SU-DHL-6 (cell line): Measurements from ENCODE around the gene SMAD3.

ENCODE experiments used
- H2AFZ ChIP-seq: fragments of 200-600 bp; sonication (generic); 2 replicates; pipeline ENCODE4 v1.6.1; 2014; ENCODE audit warnings: low read depth, mild to moderate bottlenecking, moderate library complexity, mixed read lengths, antibody characterized with exemption, low read length; ENCODE audit not compliant: severe bottlenecking
- H3F3A ChIP-seq: fragments of 200-600 bp; shearing (Covaris generic); 2 replicates; pipeline ENCODE4 v1.6.0; 2016; ENCODE audit warnings: antibody characterized with exemption, mild to moderate bottlenecking; ENCODE audit not compliant: insufficient read depth
- H3K27ac ChIP-seq: fragments of 200-600 bp; sonication (generic); 2 replicates; pipeline ENCODE4 v1.5.1; 2016; ENCODE audit warnings: low read depth, mild to moderate bottlenecking, low read length, moderate library complexity, mixed read lengths
- H3K27me3 ChIP-seq: fragments of 200-600 bp; sonication (generic), shearing (Covaris generic); 2 replicates; pipeline ENCODE4 v1.6.0; 2014; ENCODE audit warnings: mild to moderate bottlenecking, low read length
- H3K36me3 ChIP-seq: fragments of 200-600 bp; sonication (generic); 2 replicates; pipeline ENCODE4 v1.6.1; 2014; ENCODE audit warnings: mild to moderate bottlenecking, low read length, mixed read lengths
- H3K4me2 ChIP-seq: fragments of 300-600, 200-600 bp; shearing (Covaris generic), sonication (generic); 2 replicates; pipeline ENCODE4 v1.6.0; 2014; ENCODE audit warnings: low read length, low read depth, mild to moderate bottlenecking; ENCODE audit not compliant: poor library complexity, severe bottlenecking
- H3K4me3 ChIP-seq: fragments of 200-600 bp; sonication (generic); 2 replicates; pipeline ENCODE4 v1.5.1; 2014; ENCODE audit warnings: antibody characterized with exemption, low read length, mild to moderate bottlenecking, mixed read lengths; ENCODE audit not compliant: insufficient read depth, poor library complexity, severe bottlenecking
- H3K79me2 ChIP-seq: fragments of 200-600 bp; sonication (generic); 2 replicates; pipeline ENCODE4 v1.6.1; 2014; ENCODE audit warnings: mild to moderate bottlenecking, low read length, moderate library complexity; ENCODE audit not compliant: insufficient read depth
- H3K9ac ChIP-seq: fragments of 200-600 bp; sonication (generic); 2 replicates; pipeline ENCODE4 v1.7.0; 2014; ENCODE audit warnings: mild to moderate bottlenecking, low read length
- H3K9me2 ChIP-seq: fragments of 200-600 bp; sonication (generic); replicated peaks from 2 replicates; pipeline ENCODE4 v1.6.1; 2014; ENCODE audit warnings: low read length; ENCODE audit not compliant: insufficient read depth
- H3K9me3 ChIP-seq: fragments of 200-600 bp; sonication (generic); 2 replicates; pipeline ENCODE4 v1.6.1; 2014; ENCODE audit warnings: low read length, mixed read lengths; ENCODE audit not compliant: insufficient read depth
- H4K20me1 ChIP-seq: fragments of 200-600 bp; sonication (generic); 2 replicates; pipeline ENCODE4 v1.6.1; 2014; ENCODE audit warnings: low read depth, mild to moderate bottlenecking, antibody characterized with exemption, low read length, moderate library complexity, mixed read lengths
- EZH2phosphoT487 ChIP-seq: fragments of 200-600 bp; sonication (generic), shearing (Covaris generic); conservative IDR thresholded peaks from 2 replicates; pipeline ENCODE4 v1.6.1; 2018; ENCODE audit warnings: mild to moderate bottlenecking, antibody characterized with exemption, low read length, moderate library complexity, mixed read lengths
- TF ChIP-seq, protein P1 (sequence below): fragments of 200-600 bp; sonication (generic); IDR thresholded peaks from one replicate; pipeline ENCODE4 v1.5.1; 2017; ENCODE audit warnings: antibody characterized with exemption, mild to moderate bottlenecking, low read length, moderate library complexity; ENCODE audit not compliant: insufficient read depth, poor library complexity, severe bottlenecking

SMAD3 gene

DNA sequence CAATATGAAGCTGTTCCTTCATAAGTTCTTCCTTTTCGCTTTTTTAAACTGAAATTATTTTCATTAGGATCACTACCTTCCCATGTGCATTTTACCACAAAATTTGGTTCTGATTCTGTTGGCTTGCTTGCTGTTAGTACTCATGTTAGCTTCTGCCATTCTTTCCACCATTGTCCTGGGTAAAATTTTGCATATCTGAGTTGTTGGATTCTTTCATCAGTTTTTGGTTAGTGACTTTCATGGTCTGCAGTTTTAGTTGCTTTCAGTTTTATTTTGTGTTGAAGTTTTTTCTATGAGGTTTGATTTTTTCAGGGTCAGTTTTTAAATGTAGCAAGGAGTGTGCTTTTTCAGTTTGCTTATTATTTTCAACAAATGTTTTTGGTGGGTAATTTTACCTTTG lies 71.9 kb downstream of the SMAD3 start:
- no peak overlapping the region for H3K4me2 ChIP-seq
- no peak overlapping the region for H3K4me3 ChIP-seq
- peaks cover 40% of the 10 kb centered on the region for H3K79me2 ChIP-seq
- no peaks in the 10 kb centered on the region for H3K9me3 ChIP-seq
- H3K27me3 ChIP-seq = no peaks in the 10 kb centered on the region
- H3F3A ChIP-seq = no peaks in the 10 kb centered on the region
- H4K20me1 ChIP-seq = no peaks in the 10 kb centered on the region
- no peak overlapping the region for H2AFZ ChIP-seq
- no peaks in the 10 kb centered on the region for H3K36me3 ChIP-seq
- no peak overlapping the region for H3K9ac ChIP-seq
- no peaks in the 10 kb centered on the region for H3K9me2 ChIP-seq
- TF ChIP-seq, protein P1, sequence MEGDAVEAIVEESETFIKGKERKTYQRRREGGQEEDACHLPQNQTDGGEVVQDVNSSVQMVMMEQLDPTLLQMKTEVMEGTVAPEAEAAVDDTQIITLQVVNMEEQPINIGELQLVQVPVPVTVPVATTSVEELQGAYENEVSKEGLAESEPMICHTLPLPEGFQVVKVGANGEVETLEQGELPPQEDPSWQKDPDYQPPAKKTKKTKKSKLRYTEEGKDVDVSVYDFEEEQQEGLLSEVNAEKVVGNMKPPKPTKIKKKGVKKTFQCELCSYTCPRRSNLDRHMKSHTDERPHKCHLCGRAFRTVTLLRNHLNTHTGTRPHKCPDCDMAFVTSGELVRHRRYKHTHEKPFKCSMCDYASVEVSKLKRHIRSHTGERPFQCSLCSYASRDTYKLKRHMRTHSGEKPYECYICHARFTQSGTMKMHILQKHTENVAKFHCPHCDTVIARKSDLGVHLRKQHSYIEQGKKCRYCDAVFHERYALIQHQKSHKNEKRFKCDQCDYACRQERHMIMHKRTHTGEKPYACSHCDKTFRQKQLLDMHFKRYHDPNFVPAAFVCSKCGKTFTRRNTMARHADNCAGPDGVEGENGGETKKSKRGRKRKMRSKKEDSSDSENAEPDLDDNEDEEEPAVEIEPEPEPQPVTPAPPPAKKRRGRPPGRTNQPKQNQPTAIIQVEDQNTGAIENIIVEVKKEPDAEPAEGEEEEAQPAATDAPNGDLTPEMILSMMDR = no peak
- TF ChIP-seq EZH2phosphoT487 = no peak
- H3K27ac ChIP-seq = no peak overlapping the region

DNA sequence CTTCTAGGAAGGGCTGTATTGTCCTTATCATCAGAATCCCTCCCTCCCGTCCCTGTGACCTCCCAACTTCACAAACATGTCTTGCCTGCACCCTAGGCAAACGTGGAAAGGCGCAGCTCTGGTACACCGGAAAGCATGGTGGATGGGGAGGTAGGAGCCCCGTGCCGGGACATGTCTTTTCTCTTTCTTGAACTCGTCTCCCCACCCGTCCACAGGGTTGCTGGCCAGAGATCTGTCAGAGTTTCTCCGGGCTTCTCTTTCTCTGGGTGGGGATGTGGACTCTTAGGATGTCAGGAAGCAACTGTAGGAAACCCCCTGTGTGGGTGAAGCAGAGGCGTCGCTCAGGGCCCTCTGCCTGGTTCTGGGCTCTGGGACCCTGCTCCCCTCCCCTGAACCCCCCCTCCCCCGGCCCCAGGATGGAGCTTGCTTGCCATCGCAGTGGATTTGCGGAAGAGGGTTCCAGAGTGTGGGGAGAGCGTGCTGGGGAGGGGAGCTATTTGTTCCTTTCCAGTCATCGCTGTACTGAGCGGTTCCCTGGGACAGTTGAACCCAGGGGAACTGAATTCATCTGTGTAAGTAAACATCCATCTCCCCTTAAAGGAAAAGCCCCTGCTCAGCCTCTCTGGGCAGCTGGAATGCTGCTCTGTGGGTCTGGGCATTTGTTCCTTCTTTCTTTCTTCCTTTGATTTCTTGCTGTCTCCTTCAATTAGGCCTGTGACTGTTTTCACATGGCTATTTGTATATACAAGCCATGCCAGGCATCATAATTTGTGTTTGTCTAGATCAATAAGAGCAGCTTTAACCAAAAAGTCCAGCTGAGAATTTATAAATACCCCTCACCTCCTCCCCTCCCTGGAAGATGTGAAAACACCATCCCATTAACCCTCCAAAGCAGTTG lies 72.8 kb downstream of the SMAD3 start:
- TF ChIP-seq, protein P1 = no peak
- TF ChIP-seq EZH2phosphoT487 = no peak
- Histone ChIP-seq H2AFZ (no peak overlapping the region), H3K9me2 (no peaks in the 10 kb centered on the region), H3K27me3 (no peaks in the 10 kb centered on the region), H3F3A (no peaks in the 10 kb centered on the region), H3K4me2 (no peak overlapping the region), H3K9ac (no peak overlapping the region), H3K79me2 (peaks cover 40% of the 10 kb centered on the region), H3K36me3 (no peaks in the 10 kb centered on the region), H3K4me3 (no peak overlapping the region), H3K9me3 (no peaks in the 10 kb centered on the region), H3K27ac (no peak overlapping the region), H4K20me1 (no peaks in the 10 kb centered on the region)

DNA sequence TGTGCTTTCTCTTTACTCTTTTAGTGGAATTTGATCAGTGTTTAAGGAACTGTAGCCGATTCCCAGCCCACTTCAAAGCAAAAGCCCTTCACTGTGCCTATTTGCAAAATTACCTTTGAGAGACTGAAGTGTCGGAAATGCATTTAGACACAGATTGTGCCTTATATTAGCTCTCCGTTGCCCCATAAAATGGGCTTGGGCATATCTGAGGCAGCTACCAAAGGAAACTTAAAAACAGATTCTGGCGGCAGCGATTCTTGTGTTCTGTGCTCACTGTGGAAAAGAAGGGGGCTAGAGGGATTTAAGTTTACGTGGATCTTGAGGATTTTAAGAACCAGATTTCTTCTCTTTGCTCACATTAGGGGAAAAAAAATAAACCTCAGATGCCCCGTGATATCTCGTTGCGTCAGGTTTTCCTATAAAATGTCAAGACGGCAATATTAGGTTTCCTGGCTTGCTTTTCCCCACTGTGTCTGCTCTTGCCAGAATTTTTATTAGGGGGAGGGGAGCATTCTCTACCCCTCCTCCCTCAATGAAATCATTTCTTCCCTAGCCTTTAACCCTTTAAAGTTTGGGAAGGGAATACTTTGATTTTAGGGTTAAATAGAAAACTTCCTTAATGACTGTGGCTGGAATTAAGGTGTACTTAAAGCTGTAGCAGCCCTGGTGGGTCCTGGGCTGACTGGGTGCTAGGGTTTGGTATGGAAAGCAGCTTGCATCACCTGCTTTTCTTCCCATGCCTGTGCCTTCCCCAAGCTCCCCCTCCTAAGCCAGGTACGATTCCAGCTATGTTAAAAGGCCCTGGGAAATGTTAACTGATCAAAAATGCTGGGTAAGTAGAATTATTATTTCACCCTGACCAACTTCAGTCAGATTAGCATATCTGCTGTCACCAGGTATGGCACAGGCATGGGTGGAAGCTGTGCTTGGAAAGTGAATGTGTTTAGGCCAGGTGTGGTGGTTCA lies 73.8 kb downstream of the SMAD3 start:
- Histone ChIP-seq H3K27me3 (no peaks in the 10 kb centered on the region), H3K36me3 (no peaks in the 10 kb centered on the region), H3K27ac (no peak overlapping the region), H3K9me3 (no peaks in the 10 kb centered on the region), H3K79me2 (peaks cover 31% of the 10 kb centered on the region), H4K20me1 (no peaks in the 10 kb centered on the region), H3F3A (no peaks in the 10 kb centered on the region), H3K4me3 (no peak overlapping the region), H3K9ac (no peak overlapping the region), H3K9me2 (no peaks in the 10 kb centered on the region), H3K4me2 (no peak overlapping the region), H2AFZ (no peak overlapping the region)
- TF ChIP-seq, protein P1 = no peak
- TF ChIP-seq EZH2phosphoT487 = no peak
